GM19240 (cell line): ENCODE data around the gene CD2AP.
A peak's percentile ranks its signal among the peaks of the same experiment; 100 is the strongest.
"Not testable (repeated sequence)": the region's sequence is repeated elsewhere in the genome, so short reads cannot be mapped to it uniquely, and the experiment has no call there.

ENCODE experiments used
- DNase-seq: peaks from one replicate; pipeline ENCODE4 v3.0.0; 2011; ENCODE audit warnings: low spot score; ENCODE audit not compliant: insufficient read length

CD2AP gene

DNA sequence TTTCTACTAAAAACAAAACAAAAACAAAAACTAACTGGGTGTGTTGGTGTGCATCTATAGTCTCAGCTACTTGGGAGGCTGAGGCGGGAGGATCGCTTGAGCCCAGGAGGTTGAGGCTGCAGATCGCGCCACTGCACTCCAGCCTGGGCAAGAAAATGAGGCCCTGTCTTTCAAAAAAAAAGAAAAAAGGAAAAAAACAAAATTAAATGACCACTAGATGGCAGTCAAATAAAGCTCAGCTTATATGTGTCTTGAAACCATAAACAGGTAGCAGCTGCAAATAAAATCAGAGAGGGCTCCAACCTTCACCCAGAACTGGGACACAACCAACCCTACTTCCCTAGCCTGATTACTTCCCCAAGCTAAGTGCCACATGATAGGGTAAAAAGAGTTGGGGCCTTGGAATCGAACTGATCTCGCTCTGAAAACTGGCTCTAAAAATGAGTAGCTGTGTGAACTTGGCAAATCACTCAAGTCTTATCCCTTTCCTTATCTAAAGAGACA, 153.7 kb downstream of the CD2AP start:
- DNase-seq, result peak; percentile 17

DNA sequence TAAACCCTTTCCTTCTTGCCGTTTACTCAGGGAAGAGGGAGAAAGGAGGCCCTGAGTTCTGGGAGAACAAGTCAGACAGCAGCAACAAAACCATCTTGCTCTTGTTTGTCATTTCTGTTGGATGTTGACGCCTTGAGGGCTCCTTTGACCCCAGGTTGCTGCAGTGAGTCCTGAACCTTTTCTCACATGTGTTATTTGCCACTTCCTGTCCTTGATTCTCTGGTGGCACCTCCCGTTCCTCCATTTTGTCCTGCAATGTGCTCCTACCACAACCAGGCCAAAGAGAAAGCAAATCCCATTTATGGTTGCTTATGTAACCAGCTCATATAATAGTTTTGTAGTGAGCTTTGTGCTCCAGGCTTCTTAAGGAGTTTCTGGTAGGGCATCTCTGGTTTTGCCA, 154.2 kb downstream of the CD2AP start:
- no peak for DNase-seq

DNA sequence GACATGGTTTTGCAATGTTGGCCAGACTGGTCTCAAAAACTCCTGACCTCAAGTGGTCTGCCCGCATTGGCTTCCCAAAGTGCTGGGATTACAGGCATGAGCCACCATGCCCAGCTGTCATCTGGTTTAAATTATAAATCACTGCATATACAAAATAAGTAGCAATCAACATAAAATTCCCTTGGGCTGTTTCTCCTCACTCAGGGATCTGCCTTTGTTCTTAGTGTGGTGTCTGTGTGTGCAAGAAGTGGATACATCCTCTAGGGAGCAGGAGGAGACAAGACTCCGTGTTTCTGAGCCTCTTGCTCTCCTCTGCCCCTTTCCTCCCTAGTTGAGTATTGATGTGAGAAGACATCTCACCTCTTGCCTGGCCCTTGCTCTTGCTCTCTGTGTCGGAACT, 155.6 kb downstream of the CD2AP start:
- DNase-seq, result no peak

DNA sequence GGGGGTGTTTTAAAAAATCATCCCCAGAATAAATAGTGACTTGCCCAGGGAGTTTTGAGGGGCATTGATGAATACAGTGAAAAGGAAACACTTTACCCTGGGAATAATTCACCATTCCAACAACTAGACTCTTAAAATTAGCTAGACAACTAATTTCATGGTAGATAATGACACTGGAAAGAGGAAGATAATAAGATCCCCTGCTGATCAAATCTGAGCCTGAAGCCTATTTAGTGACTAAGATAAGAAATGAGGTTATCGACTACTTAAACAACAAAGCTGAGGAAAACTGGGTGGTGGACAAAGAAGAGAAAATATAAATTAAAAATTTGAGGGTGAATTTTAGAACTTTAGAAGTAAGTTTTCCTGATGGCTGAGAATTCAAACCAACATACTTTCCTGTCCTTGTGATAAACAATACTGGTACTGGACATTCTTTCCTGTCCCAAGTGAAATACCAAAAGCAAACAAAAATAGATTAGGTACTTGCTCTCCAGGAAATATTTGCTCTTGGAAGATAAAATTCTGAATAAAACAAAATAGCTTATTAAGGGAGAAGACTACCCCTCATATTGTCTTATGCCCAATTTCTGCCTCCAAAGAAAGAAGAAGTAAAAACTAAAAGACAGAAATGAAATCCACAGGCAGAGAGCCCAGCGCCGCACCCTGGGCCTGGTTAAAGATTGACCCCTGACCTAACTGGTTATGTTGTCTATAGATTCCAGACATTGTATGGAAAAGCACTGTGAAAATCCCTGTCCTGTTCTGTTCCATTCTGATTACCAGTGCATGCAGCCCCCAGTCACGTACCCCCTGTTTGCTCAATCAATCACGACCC, 156.8 kb downstream of the CD2AP start:
- no peak for DNase-seq

DNA sequence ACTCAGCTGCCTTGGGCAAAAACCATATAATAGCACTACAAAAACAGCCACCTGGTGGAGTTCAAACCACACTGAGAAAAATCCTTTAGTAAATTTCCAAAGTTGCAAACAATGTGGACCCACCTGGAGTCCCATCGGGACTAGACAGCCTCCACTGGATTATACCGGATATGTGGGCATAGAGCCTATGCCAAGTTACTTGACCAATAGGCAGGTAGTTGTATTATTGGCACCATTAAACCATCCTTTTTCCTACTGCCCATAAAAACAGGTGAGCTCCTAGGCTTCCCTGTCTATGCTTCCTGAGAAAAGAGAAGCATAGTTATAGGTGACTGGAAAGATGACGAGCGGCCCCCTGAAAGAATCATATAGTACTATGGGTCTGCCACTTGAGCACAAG, 169.1 kb downstream of the CD2AP start:
- DNase-seq, result no peak

DNA sequence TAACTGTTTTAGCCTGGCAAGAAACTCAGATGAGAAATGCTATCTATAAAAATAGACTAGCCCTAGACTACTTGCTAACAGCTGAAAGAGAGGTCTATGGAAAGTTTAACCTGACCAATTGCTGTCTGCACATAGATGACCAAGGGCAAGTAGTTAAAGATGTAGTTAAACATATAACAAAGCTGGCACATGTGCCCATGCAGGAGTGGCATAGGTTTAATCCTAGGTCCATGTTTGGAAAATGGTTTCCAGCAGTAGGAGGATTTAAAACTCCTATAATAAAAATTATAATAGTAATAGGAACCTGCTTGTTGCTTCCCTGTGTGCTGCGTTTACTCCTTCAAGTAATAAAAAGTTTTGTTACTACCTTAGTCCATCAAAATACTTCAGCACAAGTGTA, 169.6 kb downstream of the CD2AP start:
- DNase-seq, result no peak

DNA sequence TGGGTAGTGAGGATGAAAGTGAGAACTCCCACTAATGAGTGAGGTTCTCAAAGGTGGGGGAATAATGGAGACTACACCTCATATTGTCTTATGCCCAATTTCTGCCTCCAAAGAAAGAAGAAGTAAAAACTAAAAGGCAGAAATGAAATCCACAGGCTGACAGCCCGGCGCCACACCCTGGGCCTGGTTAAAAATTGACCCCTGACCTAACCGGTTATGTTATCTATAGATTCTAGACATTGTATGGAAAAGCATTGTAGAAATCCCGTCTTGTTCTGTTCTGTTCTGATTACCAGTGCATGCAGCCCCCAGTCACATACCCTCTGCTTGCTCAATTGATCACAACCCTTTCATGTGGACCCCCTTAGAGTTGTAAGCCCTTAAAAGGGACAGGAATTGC, 170.0 kb downstream of the CD2AP start:
- not testable (repeated sequence) for DNase-seq

DNA sequence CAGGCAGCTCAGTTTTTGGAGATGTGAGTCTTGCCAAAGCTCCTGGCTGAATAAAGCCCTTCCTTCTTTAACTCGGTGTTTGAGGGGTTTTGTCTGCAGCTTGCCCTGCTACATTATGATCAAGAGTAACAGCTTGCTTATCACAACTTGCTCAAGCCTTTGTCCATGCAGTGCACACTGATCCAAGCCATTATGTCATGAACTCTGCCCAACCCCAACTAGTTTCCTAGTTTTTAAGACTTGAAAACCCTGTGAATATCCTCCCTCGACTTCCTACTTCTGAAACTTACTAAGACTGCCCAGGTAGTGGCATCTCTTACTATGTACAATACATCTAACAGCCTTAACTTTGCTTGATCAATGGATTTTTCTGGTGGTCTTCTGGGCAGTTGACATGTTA, 170.4 kb downstream of the CD2AP start:
- DNase-seq, result no peak

DNA sequence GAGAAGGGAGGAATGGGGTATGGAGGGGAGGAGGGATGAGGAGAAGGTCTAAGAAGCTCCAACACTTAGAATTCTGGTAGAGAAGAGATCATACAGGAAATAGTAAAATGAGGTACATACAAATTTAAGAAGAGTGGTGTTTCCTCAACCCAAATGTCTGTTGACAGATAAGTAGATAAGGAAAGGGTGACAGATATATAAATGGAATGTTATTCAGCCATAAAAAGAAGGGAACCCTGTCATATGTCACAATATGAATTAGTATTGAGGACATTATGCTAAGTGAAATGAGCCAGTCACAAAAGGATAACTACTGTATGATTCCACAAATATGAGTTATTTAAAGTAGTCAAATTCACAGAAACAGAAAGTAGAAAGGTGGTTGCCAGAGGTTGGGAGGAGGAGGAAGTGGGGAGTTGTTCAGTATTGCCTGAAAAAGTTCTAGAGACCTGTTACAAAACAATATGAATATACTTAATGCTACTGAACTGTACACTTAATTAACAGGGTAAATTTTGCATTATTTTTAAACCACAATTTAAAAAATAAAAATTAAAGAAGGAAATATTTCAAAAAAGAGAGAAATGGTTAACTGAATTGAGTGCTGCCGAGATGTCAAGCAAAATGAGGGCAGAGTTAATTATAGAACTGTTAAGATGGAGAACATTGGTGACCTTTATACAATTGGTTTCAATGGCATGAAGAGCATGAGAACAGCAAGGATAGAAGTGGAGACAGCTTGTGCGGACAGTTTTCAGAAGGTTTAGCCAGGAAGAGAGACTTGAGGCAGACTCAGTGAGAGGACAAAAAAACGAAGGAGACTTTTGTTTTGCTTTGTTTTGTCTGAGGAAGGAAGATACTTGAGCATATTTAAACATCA, 173.2 kb downstream of the CD2AP start:
- DNase-seq, result no peak

DNA sequence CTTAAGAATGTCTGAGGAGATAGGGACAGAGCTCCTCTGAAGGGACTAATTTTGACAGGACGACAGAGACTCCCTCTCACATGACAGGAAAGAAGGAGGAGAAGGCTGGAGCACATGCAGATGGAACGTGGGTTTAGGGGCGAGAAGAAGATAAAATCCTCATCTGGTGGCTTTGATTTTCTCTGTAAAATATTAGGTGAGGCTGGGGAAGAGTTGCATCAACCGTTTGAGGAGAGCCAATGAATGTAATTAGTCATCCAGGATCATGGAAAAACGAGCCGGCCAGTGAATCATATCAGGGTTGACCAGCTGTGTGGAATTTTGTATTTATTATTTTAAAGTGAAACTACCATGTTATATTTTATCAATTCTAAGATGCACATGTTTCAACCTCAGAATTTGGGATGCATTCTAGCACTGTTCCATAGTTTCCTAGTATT, 173.9 kb downstream of the CD2AP start:
- DNase-seq, result no peak

DNA sequence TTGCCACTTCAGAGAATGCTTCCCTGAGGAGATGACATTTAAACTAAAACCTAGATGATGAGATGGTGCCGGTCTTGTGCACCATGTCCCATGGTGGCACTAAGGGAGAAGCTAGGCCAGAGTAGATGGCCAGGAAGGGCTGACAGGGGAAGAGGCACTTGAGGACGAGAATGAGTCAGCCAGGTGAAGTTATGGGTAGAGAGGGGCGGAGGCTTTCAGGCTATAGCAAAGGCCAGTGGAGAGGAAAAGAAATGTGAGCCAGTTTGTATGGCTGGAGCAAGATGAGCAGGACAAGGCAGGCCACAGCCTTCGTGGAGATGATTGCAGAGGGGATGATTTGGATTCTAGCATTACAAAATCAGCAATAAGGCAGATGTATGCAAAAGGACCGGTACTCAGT, 176.1 kb downstream of the CD2AP start:
- DNase-seq, result no peak

DNA sequence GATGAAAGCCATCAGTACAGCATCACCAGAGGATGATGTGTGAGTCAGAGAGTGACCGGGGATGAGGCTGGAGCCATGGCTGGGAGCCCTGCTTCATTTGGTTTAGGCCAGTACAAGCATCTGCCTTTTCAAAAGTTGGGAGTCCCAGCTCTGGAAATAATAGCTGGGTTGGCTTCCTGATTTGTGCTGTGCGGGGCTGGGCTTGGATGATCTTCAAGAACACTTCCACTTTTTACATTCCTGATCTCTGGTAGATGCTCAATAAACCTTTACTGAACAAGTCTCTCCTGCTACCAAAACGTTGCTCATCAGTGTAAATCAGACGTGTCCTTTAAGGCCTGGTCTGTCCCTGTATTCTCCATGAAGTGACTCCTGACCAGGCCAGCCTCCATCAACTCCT, 176.7 kb downstream of the CD2AP start:
- DNase-seq, result no peak

DNA sequence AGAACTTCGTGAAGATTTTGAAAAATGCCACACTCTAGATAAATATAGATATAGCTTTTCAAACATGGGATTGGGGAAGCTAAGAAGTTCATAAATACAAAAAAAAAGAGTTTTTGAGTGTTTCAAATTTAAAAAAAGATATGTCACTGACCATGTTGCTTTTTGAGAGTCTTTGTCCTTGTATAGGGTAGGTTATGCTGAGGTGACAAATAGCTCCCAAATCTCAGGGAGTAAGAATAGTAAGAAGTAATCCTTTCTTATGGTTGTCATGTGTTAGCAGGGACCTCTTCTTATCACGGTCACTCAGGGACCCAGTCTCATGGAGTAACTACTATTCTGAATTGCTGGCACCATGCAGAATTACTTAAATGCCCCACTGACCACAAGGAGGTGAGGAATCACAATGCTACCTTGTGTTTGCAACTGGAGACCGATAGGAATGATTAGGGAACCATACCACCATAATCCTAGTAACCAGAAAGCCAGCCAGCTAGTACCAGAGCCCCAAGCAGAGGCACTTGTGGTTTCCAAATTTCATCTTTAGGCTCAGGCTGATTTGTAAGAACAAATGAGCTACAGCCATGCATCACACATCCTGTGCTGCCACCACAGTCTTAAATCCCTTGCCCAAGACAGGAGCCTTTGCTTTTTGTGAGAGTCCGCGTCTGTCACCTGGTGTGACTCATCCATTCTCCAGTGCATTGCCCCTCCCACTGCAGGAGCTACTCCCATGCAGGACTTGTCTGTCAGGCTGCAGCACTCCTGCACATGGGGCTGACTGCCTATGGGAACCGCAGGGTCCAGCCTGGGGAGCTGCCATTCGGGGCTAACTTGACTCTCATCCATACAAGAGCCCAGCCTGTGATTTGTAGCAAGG, 178.4 kb downstream of the CD2AP start:
- no peak for DNase-seq

DNA sequence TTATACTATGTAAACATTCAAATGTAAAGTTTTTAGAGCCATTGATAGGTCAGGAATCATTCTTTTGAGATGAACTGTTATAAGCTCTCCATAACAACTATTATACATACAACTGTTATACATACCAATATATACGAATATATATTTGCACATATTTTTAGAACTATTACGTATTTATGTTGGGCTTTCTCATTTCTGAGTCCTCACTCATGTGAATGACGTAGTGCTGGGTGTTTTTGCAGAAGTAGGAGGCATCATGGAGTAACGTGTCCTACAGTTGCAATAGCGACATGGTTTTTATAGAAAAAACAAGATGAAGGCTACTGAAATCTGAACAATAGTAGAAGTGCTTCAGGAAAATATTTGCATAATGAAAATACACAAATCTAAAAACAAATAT, 184.4 kb downstream of the CD2AP start:
- no peak for DNase-seq

DNA sequence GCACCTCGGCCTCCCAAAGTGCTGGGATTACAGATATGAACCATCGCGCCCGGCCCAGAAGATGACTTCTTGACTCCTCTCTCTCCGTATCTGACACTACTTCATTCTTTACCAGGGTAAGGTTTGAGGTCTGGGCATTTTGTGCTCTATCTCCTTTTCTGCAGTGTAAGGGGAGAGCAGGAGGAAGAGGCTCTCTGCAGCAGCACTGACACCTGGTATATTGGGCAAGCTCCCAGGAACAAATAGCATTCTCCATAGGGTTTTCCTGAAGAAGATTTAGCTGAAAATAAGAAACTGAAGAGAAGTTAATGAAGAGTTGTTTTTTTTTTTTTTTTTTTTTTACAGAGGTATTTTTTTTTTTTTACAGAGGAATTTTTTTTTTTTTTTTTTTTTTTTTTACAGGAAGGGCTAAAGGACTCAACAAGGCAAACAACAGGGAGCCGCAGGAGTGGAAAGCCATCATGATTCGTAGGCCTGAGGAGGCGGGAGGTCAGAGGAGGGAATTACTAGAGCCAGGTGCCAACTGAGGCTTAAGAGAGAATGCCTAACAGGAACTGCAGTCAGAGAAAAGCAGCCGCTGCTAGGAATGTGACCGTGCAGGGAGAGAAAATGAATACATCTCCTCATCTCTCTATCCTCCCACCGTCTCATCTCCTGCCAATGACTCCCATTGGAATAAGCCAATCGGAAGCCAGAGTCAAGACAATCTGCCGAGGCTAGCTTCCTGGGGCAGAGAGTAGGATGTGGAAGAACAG, 186.1 kb downstream of the CD2AP start:
- DNase-seq, result no peak

DNA sequence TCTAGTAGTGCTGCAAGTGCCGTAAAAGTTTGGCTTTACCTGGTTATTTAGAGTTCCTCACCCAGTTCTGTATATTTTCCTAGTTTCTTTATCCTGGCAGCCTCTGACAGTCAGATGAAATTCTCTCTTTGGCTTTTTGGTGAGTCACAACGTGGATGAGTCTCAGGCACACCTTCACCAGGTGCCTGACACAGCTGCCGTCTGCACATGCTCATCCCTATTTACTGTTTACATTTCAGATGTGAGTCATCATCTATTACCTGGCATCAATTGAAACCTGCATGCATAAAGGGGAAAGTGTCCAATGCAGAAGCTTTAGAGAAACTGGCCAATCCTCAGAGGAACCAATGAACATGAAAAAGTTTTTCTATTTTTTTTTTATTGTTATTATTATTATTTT, 187.5 kb downstream of the CD2AP start:
- no peak for DNase-seq

DNA sequence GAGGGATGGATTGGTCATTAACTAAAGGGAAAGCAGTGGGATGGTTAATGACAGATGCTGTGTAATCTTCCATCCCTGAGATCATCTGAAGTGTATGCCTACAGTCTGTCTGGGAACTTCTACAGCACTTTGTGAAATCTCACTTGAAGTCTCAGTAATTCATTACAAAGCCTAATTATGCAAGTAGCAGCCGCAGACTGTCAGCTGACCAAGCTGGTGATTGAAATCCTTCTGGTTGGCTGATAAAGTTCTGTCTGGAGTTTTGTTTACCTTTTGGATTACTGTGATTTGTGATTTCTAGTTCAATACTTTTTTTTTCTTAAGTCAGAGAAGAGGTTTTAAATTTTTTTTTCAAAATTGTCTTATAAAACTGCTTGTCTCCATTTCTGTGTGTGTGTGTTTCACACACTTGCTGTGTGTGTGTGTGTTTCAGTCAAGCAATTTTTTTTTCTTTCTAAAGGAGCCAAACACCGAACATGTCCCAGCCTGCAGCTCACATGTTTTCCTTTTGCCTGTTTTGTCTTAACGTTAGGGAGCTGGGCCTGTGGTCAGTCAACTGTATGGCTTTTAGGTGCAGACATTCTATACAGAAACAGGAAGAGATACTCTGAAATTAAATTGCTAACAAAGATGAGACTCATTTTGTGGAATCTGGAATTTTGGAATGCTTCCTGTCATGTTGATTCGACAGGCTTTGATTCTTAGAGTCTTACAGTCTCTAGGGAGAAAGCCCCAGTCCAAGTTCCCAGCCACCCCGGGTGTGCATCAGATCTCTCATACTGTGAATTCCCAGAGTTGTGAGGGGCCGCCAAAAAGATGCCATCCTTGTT, 192.3 kb downstream of the CD2AP start:
- DNase-seq, result no peak

DNA sequence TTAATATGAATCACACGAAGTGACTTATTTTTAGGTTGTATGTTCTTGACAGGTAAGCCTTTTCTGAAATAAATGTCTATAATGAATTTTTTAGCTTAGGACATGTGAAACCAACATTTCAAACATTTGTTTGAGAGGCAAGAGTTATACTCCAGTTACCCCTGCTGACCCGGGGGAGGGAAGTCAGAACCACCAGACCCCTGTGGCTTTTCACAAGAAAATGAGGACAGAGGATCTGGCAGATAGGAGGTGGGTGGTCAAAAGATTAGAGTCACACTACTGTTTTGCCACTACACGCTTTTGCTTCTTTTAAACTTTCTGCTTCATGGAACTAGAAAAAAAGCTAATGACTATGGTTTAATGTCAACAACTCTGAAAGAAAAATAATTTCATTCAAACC, 193.3 kb downstream of the CD2AP start:
- DNase-seq, result no peak

DNA sequence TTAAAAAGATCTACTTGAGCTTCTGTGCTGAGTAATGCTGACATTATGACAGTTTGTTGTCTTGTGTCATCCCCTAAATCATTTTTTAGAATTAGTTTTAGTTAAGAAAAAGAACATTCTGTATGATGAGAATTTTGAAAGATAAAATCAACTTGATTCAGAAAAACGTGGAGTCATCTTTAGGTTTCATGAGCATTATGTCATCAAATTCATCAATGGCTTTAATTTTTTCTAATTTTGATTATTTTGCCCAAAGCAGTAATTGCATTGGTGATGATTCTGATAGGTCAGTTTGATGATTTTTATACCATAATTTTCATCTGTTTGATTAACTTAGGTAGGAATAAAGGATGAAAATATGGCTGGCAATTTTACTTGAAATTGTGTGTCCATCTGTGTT, 194.2 kb downstream of the CD2AP start:
- DNase-seq, result no peak

DNA sequence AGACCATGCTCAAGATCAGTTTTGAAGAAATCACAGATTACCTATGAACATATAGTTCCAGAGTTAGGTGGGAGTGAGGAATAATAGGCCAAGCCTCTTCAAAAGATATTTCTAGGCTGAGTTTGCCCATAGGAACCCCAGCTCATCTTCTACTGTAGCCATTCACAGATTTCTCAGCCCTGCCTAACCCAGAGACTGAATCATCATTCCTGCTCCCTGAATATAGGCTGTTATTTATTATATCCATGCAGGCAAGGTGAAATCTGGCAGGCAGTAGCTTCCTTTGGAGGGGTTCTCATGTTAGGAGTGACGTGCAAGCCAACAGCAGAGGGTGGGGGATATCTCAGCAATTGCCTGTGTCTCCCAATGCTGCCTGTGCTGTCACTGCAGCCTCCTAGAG, 195.2 kb downstream of the CD2AP start:
- no peak for DNase-seq
